Ishikawa (cell line): ENCODE results near the gene NNAT.

ENCODE experiments used
- CREB1 ChIP-seq: IDR thresholded peaks from 2 replicates; pipeline ENCODE4 v1.6.1; 2012; ENCODE audit warnings: low read depth
- EGR1 ChIP-seq: IDR thresholded peaks from 2 replicates; pipeline ENCODE4 v1.6.1; 2012
- EP300 ChIP-seq: IDR thresholded peaks from 2 replicates; pipeline ENCODE4 v1.6.1; 2012; ENCODE audit warnings: borderline replicate concordance
- RAD21 ChIP-seq: IDR thresholded peaks from 2 replicates; pipeline ENCODE4 v1.6.1; 2012; ENCODE audit warnings: low read depth
- TAF1 ChIP-seq: IDR thresholded peaks from 2 replicates; pipeline ENCODE4 v1.6.1; 2012; ENCODE audit warnings: low read depth, mild to moderate bottlenecking
- YY1 ChIP-seq: IDR thresholded peaks from 2 replicates; pipeline ENCODE4 v1.6.1; 2012; ENCODE audit warnings: low read depth
- TF ChIP-seq, protein P1 (sequence below): IDR thresholded peaks from 2 replicates; pipeline ENCODE4 v1.6.1; 2012
- TF ChIP-seq, protein P2 (sequence below): IDR thresholded peaks from 2 replicates; pipeline ENCODE4 v1.6.1; 2012; ENCODE audit warnings: low read depth, mild to moderate bottlenecking

DNA sequence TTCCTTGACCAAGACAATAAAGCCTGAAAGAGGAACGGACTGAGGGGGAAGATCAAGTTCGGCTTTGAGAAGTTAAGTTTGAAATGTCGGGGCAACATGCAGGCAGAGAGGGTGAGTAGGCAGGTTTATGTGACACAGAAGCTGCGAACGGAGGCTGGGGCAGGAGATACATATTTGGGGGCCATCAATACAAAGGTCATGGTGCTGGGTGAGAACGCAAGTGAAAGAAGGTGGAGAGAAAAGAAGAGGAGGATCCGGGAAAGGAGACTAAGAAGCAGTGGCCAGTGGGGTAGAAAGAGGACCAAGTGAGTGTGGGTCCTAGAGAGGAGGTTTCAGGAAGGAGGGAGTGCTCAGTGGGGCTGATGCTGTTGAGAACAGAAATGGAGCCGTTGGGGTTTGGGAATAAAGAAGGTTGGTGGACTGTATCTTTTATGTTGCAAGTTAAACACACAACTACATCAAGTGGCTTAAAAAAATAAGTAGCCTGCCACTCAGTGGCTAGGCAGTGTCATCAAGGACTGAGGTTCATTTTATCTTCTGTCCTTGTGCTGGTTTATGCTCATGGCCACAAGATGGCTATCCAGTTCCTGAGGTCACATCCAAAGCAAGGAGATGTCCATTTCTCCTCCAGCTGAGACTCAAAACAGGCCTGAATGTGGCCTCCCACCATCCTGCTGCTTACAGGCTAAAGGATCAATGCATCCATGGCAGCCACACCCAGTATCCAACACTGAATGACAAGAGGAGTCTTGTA, 8.3 kb downstream of the NNAT start:
- TF ChIP-seq YY1 (no peak), EP300 (no peak), EGR1 (no peak), RAD21 (no peak), TAF1 (no peak), CREB1 (no peak)
- TF ChIP-seq, protein P1, sequence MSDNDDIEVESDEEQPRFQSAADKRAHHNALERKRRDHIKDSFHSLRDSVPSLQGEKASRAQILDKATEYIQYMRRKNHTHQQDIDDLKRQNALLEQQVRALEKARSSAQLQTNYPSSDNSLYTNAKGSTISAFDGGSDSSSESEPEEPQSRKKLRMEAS = no peak
- TF ChIP-seq, protein P2, sequence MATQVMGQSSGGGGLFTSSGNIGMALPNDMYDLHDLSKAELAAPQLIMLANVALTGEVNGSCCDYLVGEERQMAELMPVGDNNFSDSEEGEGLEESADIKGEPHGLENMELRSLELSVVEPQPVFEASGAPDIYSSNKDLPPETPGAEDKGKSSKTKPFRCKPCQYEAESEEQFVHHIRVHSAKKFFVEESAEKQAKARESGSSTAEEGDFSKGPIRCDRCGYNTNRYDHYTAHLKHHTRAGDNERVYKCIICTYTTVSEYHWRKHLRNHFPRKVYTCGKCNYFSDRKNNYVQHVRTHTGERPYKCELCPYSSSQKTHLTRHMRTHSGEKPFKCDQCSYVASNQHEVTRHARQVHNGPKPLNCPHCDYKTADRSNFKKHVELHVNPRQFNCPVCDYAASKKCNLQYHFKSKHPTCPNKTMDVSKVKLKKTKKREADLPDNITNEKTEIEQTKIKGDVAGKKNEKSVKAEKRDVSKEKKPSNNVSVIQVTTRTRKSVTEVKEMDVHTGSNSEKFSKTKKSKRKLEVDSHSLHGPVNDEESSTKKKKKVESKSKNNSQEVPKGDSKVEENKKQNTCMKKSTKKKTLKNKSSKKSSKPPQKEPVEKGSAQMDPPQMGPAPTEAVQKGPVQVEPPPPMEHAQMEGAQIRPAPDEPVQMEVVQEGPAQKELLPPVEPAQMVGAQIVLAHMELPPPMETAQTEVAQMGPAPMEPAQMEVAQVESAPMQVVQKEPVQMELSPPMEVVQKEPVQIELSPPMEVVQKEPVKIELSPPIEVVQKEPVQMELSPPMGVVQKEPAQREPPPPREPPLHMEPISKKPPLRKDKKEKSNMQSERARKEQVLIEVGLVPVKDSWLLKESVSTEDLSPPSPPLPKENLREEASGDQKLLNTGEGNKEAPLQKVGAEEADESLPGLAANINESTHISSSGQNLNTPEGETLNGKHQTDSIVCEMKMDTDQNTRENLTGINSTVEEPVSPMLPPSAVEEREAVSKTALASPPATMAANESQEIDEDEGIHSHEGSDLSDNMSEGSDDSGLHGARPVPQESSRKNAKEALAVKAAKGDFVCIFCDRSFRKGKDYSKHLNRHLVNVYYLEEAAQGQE = no peak
